NCI-H1105 (cell line): ENCODE measurements around the gene TST.
"Not testable (repeated sequence)": the region's sequence is repeated elsewhere in the genome, so short reads cannot be mapped to it uniquely, and the experiment has no call there.

Experiments used
- DNase-seq: peaks from one replicate; lab custom pipeline; 2025; lab: John Stamatoyannopoulos, UW

The TST gene

GRCh38 chr22:37014415-37014806 lies 4.8 kb downstream of the TST start:
- DNase-seq: no peak

- DNase-seq: no peak
These were observed 6.3 kb downstream of the TST start for GRCh38 chr22:37012956-37013355.

GRCh38 chr22:37012262-37012904 lies 6.9 kb downstream of the TST start:
- no peak for DNase-seq

- no peak for DNase-seq
These were observed 7.8 kb downstream of the TST start for GRCh38 chr22:37011472-37011871.

- DNase-seq: no peak
These were observed 8.3 kb downstream of the TST start for GRCh38 chr22:37010976-37011375.

- no peak for DNase-seq
These were observed 9.1 kb downstream of the TST start for GRCh38 chr22:37010174-37010573.

GRCh38 chr22:37009490-37009889 lies 9.8 kb downstream of the TST start:
- no peak for DNase-seq

GRCh38 chr22:37008365-37008764 lies 10.9 kb downstream of the TST start:
- DNase-seq: no peak

GRCh38 chr22:37007651-37008050 lies 11.6 kb downstream of the TST start:
- no peak for DNase-seq

GRCh38 chr22:37002633-37003032 lies 16.6 kb downstream of the TST start:
- no peak for DNase-seq

GRCh38 chr22:37001826-37002225 lies 17.4 kb downstream of the TST start:
- DNase-seq: no peak

GRCh38 chr22:37000676-37001534 lies 18.3 kb downstream of the TST start:
- DNase-seq: no peak

GRCh38 chr22:36999463-36999862 lies 19.8 kb downstream of the TST start:
- no peak for DNase-seq

GRCh38 chr22:36998620-36999351 lies 20.5 kb downstream of the TST start:
- no peak for DNase-seq

GRCh38 chr22:36997746-36998145 lies 21.5 kb downstream of the TST start:
- no peak for DNase-seq

- DNase-seq: no peak
These were observed 28.0 kb downstream of the TST start for GRCh38 chr22:36991206-36991605.

GRCh38 chr22:36990457-36990856 lies 28.8 kb downstream of the TST start:
- DNase-seq: no peak

- not testable (repeated sequence) for DNase-seq
These were observed 30.2 kb downstream of the TST start for GRCh38 chr22:36989012-36989411.

GRCh38 chr22:36988075-36988832 lies 31.0 kb downstream of the TST start:
- no peak for DNase-seq

GRCh38 chr22:36986242-36986821 lies 32.9 kb downstream of the TST start:
- DNase-seq: no peak

GRCh38 chr22:36985211-36985889 lies 33.9 kb downstream of the TST start:
- DNase-seq: no peak
